Hepatocyte (in vitro differentiated cells): ENCODE measurements around the gene KIAA1217. TPM values are rescaled to one million over a fixed set of nuclear protein-coding genes. Genes with fewer than 3 reads are reported as not detected.

Experiments used
- DNase-seq: peaks from one replicate; pipeline ENCODE4 v3.0.0-alpha.2; 2016; ENCODE audit warnings: low spot score
- H2AFZ ChIP-seq: fragments of 200-600 bp; sonication (generic); 2 replicates; pipeline ENCODE4 v1.6.0; 2016; ENCODE audit warnings: antibody characterized with exemption, mild to moderate bottlenecking
- H3K27ac ChIP-seq: fragments of 200-600 bp; sonication (generic); 2 replicates; pipeline ENCODE4 v1.5.1; 2016; ENCODE audit warnings: mild to moderate bottlenecking
- H3K27me3 ChIP-seq: fragments of 200-600 bp; sonication (generic); 2 replicates; pipeline ENCODE4 v1.6.1; 2016
- H3K36me3 ChIP-seq: fragments of 200-600 bp; sonication (generic); replicated peaks from 2 replicates; pipeline ENCODE4 v1.5.1; 2016; ENCODE audit warnings: low read depth; ENCODE audit not compliant: insufficient read depth
- H3K4me1 ChIP-seq: fragments of 200-600 bp; sonication (generic); 2 replicates; pipeline ENCODE4 v1.5.1; 2016; ENCODE audit warnings: mild to moderate bottlenecking, moderate library complexity; ENCODE audit not compliant: insufficient read depth
- H3K4me2 ChIP-seq: fragments of 200-600 bp; sonication (generic); 2 replicates; pipeline ENCODE4 v1.6.0; 2016
- H3K4me3 ChIP-seq: fragments of 200-600 bp; sonication (generic); 2 replicates; pipeline ENCODE4 v1.5.1; 2016; ENCODE audit warnings: mild to moderate bottlenecking
- H3K79me2 ChIP-seq: fragments of 200-600 bp; sonication (generic); 2 replicates; pipeline ENCODE4 v1.6.0; 2017; ENCODE audit warnings: mild to moderate bottlenecking
- H3K9me2 ChIP-seq: fragments of 200-600 bp; sonication (generic); replicated peaks from 2 replicates; pipeline ENCODE4 v1.6.0; 2017; ENCODE audit warnings: mild to moderate bottlenecking; ENCODE audit not compliant: insufficient read depth
- H3K9me3 ChIP-seq: fragments of 200-600 bp; sonication (generic); 2 replicates; pipeline ENCODE4 v1.5.1; 2016; ENCODE audit warnings: low read depth, mild to moderate bottlenecking
- H4K20me1 ChIP-seq: fragments of 200-600 bp; sonication (generic); 2 replicates; pipeline ENCODE4 v1.6.0; 2016; ENCODE audit warnings: mild to moderate bottlenecking; ENCODE audit not compliant: insufficient read depth, poor library complexity, severe bottlenecking
- EZH2 ChIP-seq: fragments of 200-600 bp; sonication (generic); IDR thresholded peaks from 2 replicates; pipeline ENCODE4 v1.6.1; 2016; ENCODE audit warnings: antibody characterized with exemption, mild to moderate bottlenecking, borderline replicate concordance
- EZH2phosphoT487 ChIP-seq: fragments of 200-600 bp; sonication (generic); IDR thresholded peaks from one replicate; pipeline ENCODE4 v1.6.1; 2018; ENCODE audit warnings: antibody characterized with exemption, mild to moderate bottlenecking, low read depth, moderate library complexity; ENCODE audit not compliant: unreplicated experiment, severe bottlenecking
- WGBS: methylation state at CpG from one replicate; pipeline ENCODE4 v1.1.6; 2016; ENCODE audit warnings: low lambda C conversion rate; ENCODE audit errors: missing lambda C conversion rate; 5-methylcytosine and 5-hydroxymethylcytosine counted together
- polyA plus RNA-seq: library from polyadenylated mRNA; unstranded; fragments of >200 nt; fragmentation: Nextera tagmentation; extraction: Ambion mirVana; gene quantifications from 2 replicates; pipeline ENCODE4 v1.2.1, GENCODE V29; 2016
- total RNA-seq: library from RNA; depleted of rRNA; stranded (reverse); fragments of >200 nt; gene quantifications from 2 replicates; pipeline ENCODE4 v1.2.3, GENCODE V29; 2014
- TF ChIP-seq, protein P1 (sequence below): fragments of 200-600 bp; sonication (generic); IDR thresholded peaks from 2 replicates; pipeline ENCODE4 v1.5.1; 2016; ENCODE audit warnings: antibody characterized with exemption, mild to moderate bottlenecking; ENCODE audit not compliant: poor library complexity

The KIAA1217 gene
- total and polyA plus RNA-seq, 2 experiments from 2014 or later = 31.6 to 33.2 TPM

DNA sequence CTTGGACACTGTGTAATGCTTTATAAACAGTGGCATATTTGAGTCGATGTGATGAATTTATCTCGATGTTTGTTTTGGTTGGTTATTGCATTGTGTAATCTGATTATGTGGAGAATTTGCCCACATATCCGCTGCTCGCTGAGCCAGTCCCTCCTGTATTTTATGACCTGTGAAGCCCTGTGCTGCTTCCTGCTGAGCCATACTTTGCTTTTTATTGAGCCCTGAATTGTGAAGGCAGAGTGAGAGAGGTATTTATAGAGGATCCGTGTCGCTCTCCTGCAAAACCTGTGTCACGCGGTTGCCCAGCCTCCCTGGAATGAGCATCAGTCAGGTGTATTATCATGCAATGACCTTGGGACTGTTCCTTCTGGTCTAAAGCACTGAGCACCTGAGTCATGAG is 261.1 kb downstream of the KIAA1217 start:
- H3K79me2 ChIP-seq = peaks cover 73% of the 10 kb centered on the region
- peak overlapping the region; percentile 71 for H3K4me2 ChIP-seq
- no peaks in the 10 kb centered on the region for H4K20me1 ChIP-seq
- 41% methylated on average over 8 of the region's 8 CpGs for WGBS
- H2AFZ ChIP-seq = no peak overlapping the region
- no peaks in the 10 kb centered on the region for H3K9me2 ChIP-seq
- H3K9me3 ChIP-seq = no peaks in the 10 kb centered on the region
- H3K27ac ChIP-seq = peak overlapping the region; percentile 86
- H3K27me3 ChIP-seq = no peaks in the 10 kb centered on the region
- H3K4me1 ChIP-seq = peaks cover 16% of the 10 kb centered on the region
- no peak overlapping the region for H3K4me3 ChIP-seq
- TF ChIP-seq EZH2phosphoT487 = no peak
- TF ChIP-seq, protein P1, sequence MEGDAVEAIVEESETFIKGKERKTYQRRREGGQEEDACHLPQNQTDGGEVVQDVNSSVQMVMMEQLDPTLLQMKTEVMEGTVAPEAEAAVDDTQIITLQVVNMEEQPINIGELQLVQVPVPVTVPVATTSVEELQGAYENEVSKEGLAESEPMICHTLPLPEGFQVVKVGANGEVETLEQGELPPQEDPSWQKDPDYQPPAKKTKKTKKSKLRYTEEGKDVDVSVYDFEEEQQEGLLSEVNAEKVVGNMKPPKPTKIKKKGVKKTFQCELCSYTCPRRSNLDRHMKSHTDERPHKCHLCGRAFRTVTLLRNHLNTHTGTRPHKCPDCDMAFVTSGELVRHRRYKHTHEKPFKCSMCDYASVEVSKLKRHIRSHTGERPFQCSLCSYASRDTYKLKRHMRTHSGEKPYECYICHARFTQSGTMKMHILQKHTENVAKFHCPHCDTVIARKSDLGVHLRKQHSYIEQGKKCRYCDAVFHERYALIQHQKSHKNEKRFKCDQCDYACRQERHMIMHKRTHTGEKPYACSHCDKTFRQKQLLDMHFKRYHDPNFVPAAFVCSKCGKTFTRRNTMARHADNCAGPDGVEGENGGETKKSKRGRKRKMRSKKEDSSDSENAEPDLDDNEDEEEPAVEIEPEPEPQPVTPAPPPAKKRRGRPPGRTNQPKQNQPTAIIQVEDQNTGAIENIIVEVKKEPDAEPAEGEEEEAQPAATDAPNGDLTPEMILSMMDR = no peak
- no peak for TF ChIP-seq EZH2
- no peaks in the 10 kb centered on the region for H3K36me3 ChIP-seq
- DNase-seq = peak; percentile 84

DNA sequence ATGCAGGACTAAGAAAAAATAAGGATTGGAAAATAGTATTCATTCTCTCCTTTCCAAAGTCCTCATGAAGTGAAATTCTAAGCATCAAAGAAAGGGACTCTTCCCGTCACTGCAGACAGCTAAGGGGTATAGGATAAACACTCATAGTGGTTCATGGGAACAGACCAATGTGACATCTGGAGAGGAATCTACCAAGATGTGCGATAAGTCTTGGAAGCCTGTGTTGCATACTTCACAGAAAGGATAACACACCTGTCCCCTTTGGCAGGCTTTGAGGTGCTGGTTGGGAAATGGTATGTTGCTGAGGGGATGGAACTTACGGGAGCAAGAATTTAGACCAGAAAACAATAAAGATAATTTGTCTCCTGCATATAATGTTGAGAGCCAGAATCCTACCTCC is 266.7 kb downstream of the KIAA1217 start:
- TF ChIP-seq, protein P1 = no peak
- TF ChIP-seq EZH2 (no peak), EZH2phosphoT487 (no peak)
- Histone ChIP-seq H4K20me1 (peaks cover 7% of the 10 kb centered on the region), H3K79me2 (peaks cover 92% of the 10 kb centered on the region), H3K9me2 (no peaks in the 10 kb centered on the region), H3K4me3 (no peak overlapping the region), H3K4me2 (no peak overlapping the region), H3K4me1 (peaks cover 2% of the 10 kb centered on the region), H3K9me3 (no peaks in the 10 kb centered on the region), H3K36me3 (no peaks in the 10 kb centered on the region), H3K27me3 (no peaks in the 10 kb centered on the region), H2AFZ (no peak overlapping the region), H3K27ac (no peak overlapping the region)
- 98% methylated on average over 3 of the region's 3 CpGs for WGBS
- no peak for DNase-seq

DNA sequence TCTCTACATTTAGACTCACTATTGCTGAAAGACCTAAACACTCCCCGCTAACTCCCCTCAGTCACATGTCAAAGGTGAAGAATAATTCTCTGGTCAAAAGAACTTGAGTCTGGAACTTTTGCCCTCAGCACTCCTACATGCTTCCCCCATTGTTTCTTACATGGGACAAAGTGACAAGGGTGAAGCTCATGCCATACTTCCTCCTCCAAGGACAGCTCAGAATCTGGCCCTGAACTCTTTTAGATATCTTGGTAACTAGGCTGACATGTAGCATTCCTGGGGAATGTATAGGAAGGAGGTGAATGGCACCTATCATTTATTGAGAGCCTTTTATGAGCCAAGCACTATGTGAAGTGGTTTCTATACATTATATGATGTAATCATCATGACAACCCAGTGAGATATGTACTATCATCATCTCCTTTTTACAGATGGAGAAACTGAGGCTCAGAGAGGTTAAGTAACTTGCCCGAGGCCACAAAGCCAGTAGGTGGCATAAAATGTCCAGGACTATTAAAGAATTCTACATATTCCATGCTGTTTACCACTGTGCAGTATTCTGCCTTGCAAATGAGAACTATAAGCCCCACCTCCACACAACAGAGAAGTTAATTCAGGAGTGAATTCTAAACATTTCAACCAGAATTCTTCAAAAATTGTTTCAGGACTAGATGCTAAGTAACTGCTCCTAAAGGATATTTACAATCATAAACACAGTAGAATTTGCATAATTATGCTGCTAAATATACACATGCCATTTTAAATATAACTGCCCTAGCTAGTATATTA is 268.2 kb downstream of the KIAA1217 start:
- Histone ChIP-seq H3K4me3 (no peak overlapping the region), H4K20me1 (peaks cover 7% of the 10 kb centered on the region), H3K36me3 (no peaks in the 10 kb centered on the region), H3K27me3 (no peaks in the 10 kb centered on the region), H3K4me1 (no peaks in the 10 kb centered on the region), H3K79me2 (peaks cover 83% of the 10 kb centered on the region), H3K9me2 (no peaks in the 10 kb centered on the region), H3K4me2 (no peak overlapping the region), H3K9me3 (no peaks in the 10 kb centered on the region), H2AFZ (no peak overlapping the region), H3K27ac (no peak overlapping the region)
- DNase-seq = no peak
- TF ChIP-seq, protein P1 = no peak
- no peak for TF ChIP-seq EZH2phosphoT487
- 94% methylated on average over 2 of the region's 2 CpGs for WGBS
